T-helper 22 cell (primary cell): ENCODE measurements around the gene BEND3.
"Not testable (repeated sequence)": the region's sequence is repeated elsewhere in the genome, so short reads cannot be mapped to it uniquely, and the experiment has no call there.

Experiments
- DNase-seq: peaks from one replicate; pipeline ENCODE4 v3.0.0-alpha.2; 2020; ENCODE audit warnings: low read depth

The BEND3 gene

GRCh38 chr6:107114926-107115694 is at the start of gene BEND3:
BEND3 (minus strand) TSS chr6:107115515; CDS start chr6:107099285, 16,230 bp downstream.
- peak; percentile 22 for DNase-seq

DNA sequence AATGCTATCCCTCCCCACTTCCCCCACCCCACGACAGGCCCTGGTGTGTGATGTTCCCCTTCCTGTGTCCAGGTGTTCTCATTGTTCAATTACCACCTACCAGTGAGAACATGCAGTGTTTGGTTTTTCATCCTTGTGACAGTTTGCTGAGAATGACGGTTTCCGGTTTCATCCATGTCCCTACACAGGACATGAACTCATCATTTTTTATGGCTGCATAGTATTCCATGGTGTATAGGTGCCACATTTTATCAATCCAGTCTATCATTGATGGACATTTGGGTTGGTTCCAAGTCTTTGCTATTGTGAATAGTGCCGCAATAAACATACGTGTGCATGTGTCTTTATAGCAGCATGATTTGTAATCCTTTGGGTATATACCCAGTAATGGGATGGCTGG is 49.0 kb upstream of the BEND3 start:
- not testable (repeated sequence) for DNase-seq

- DNase-seq = no peak
Observed at GRCh38 chr6:107161521-107161920, 46.2 kb upstream of the BEND3 start.

- DNase-seq = no peak
Observed at GRCh38 chr6:107156617-107157016, 41.3 kb upstream of the BEND3 start.

GRCh38 chr6:107154801-107155160 is 39.5 kb upstream of the BEND3 start:
- DNase-seq = no peak

- no peak for DNase-seq
Observed at GRCh38 chr6:107154131-107154800, 39.0 kb upstream of the BEND3 start.

GRCh38 chr6:107152638-107153430 is 37.5 kb upstream of the BEND3 start:
- DNase-seq = no peak

- no peak for DNase-seq
Observed at GRCh38 chr6:107144666-107145065, 29.4 kb upstream of the BEND3 start.

GRCh38 chr6:107144014-107144413 is 28.7 kb upstream of the BEND3 start:
- no peak for DNase-seq

- DNase-seq = no peak
Observed at GRCh38 chr6:107140581-107140980, 25.3 kb upstream of the BEND3 start.

- DNase-seq = not testable (repeated sequence)
Observed at GRCh38 chr6:107136324-107136723, 21.0 kb upstream of the BEND3 start.

DNA sequence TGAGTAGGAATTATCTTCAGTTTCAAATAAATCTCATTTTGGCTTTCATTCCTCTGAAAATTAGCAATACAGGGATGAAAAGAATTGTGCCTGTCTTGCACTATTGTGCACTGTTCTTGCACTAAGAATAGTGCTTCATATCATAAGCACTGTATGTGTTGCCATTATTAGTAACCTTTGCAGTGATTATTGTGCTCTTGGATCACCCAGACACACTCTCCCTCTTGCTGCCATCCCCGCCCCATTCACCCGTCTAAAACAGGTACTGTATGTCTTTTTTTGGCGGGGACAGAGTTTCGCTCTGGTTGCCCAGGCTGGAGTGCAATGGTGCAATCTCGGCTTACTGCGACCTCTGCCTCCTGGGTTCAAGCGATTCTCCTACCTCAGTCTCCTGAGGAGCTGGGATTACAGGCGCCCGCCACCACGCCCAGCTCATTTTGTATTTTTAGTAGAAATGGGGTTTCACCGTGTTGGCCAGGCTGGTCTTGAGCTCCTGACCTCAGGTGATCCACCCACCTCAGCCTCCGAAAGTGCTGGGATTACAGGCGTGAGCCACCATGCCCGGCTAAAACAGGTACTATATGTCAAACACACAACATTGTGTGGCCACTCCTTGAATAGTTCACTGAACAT is 19.8 kb upstream of the BEND3 start:
- DNase-seq = not testable (repeated sequence)

GRCh38 chr6:107132330-107132954 is 17.1 kb upstream of the BEND3 start:
- DNase-seq = no peak

GRCh38 chr6:107129370-107129925 is 14.1 kb upstream of the BEND3 start:
- no peak for DNase-seq

DNA sequence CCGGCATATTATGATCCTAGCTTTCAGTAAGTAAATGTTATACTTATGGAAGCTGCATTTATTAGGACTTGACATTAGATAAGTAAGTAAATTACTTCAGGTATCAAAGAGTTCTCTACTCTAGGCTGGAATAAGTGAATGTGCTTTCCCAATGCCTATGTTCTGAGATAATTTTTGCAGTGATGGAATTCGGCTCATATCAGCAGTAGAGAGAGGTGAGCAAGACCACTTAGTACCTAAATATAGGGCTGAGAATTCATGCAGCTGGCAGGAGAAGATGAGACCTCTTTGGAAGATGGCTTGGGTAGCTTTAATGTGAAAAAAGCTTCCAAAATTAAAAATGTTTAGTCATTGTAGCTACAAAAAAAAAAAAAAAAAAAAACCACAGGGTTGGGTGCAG is 13.3 kb upstream of the BEND3 start:
- DNase-seq = no peak

DNA sequence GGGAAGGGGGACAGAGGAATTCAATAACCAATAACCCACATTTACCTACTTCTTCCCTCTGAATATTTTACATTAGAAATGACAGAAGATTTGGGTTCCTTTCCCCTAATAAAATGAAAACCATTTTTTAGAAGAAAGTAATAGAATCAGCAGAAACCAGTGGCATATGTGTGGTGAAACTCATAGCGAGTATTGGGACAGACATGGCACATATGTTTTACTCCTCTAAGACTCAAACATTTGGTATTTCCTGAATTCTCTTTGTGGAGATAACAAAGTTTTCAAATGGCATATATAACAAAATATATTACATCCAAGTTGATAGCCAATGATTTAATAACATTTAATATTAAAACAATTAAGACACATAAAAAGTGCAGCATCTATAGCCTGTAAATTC is 12.9 kb upstream of the BEND3 start:
- DNase-seq = no peak

- no peak for DNase-seq
Observed at GRCh38 chr6:107125771-107126170, 10.5 kb upstream of the BEND3 start.

DNA sequence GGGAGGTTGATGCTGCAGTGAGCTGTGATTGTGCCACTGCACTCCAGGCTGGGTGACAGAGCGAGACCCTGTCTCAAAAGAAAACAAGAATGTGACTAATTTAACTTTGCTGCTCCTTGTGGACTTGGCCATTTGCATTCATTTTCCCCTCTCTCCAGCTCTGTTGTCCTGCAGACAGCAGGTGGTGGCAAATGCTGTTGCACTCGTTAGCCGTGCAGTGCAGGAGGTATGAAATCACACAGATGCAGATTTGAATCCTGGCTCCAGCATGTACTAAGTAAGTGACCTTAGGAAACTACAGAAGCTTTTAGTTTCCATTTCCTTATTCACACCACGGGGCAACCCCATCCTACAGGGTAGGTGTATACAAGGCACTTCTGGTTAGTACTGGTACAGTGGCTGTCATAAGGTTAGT is 9.6 kb upstream of the BEND3 start:
- no peak for DNase-seq

GRCh38 chr6:107123501-107123900 is 8.2 kb upstream of the BEND3 start:
- DNase-seq = no peak

- DNase-seq = no peak
Observed at GRCh38 chr6:107122748-107123147, 7.4 kb upstream of the BEND3 start.

DNA sequence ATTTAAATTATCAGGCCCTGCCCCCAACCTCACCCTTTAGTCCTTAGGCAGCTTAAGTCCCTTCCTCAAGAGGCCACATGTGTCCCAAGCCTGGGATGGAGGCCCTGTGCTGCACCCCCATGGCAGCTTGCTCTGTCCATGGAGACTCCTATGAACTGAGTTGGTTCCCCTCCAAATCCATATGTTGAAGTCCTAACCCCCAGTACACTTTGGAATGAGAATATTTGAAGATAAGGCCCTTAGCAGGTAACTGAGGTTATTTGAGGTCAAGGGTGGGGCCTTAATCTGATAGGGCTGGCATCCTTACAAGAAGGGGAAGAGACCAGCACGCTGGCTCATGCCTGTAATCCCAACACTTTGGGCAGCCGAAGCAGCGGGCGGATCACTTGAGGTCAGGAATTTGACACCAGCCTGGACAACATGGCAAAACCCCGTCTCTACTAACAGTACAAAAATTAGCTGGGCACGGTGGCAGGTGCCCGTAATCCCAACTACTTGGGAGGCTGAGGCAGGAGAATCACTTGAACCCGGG is 6.7 kb upstream of the BEND3 start:
- DNase-seq = no peak
